Liver (tissue), 9 donors: ENCODE results near the gene EXOC8. TPM values are rescaled to one million over a fixed set of nuclear protein-coding genes. Genes with fewer than 3 reads are reported as not detected.

Source experiments
- DNase-seq: peaks from one replicate; pipeline ENCODE4 v3.0.0-alpha.2; 2017; ENCODE audit warnings: low spot score
- H3K27ac ChIP-seq, 2 donors: one replicate each; pipeline ENCODE4 v1.7.0; 2013; ENCODE audit warnings: inconsistent platforms in 2 of 2, low read length in 2 of 2, control low read depth in 1 of 2, low read depth in 1 of 2, mild to moderate bottlenecking in 1 of 2
- H3K27me3 ChIP-seq, 4 donors: one replicate each; pipeline versions ENCODE4 v1.6.1 to v1.7.0; 2013; ENCODE audit warnings: low read length in 3 of 4, inconsistent platforms in 1 of 4, mild to moderate bottlenecking in 1 of 4, moderate library complexity in 1 of 4; ENCODE audit not compliant: control insufficient read depth in 4 of 4, insufficient read depth in 4 of 4
- H3K36me3 ChIP-seq, 4 donors: one replicate each; pipeline versions ENCODE4 v1.6.1 to v1.7.0; 2013; ENCODE audit warnings: low read length in 3 of 4, mild to moderate bottlenecking in 3 of 4, low read depth in 1 of 4, moderate library complexity in 1 of 4; ENCODE audit not compliant: control insufficient read depth in 4 of 4, insufficient read depth in 3 of 4
- H3K4me1 ChIP-seq, 4 donors: one replicate each; pipeline versions ENCODE4 v1.6.1 to v1.7.0; 2013; ENCODE audit warnings: low read length in 3 of 4, mild to moderate bottlenecking in 3 of 4, moderate library complexity in 1 of 4; ENCODE audit not compliant: control insufficient read depth in 4 of 4, insufficient read depth in 4 of 4
- H3K4me3 ChIP-seq, 3 donors: one replicate each; pipeline versions ENCODE4 v1.6.1 to v1.7.0; 2013; ENCODE audit warnings: low read length in 3 of 3, control low read depth in 1 of 3, low read depth in 1 of 3, mild to moderate bottlenecking in 1 of 3
- H3K9ac ChIP-seq, 2 donors: one replicate each; pipeline ENCODE4 v1.7.0; 2013; ENCODE audit warnings: low read length in 2 of 2, mild to moderate bottlenecking in 2 of 2, moderate library complexity in 2 of 2, control low read depth in 1 of 2, low read depth in 1 of 2
- H3K9me3 ChIP-seq, 4 donors: one replicate each; pipeline versions ENCODE4 v1.6.1 to v1.7.0; 2013; ENCODE audit warnings: low read length in 3 of 4; ENCODE audit not compliant: control insufficient read depth in 4 of 4
- CTCF ChIP-seq: fragments of 150-350 bp; IDR thresholded peaks from 2 replicates; pipeline ENCODE4 v1.5.1; 2017; ENCODE audit warnings: improper control_type of control experiment, low read depth, low read length; ENCODE audit not compliant: missing input control
- EGR1 ChIP-seq, 2 donors: IDR thresholded peaks; 2 replicates each; pipeline ENCODE4 v1.6.1; 2016 to 2018; ENCODE audit warnings: antibody characterized with exemption in 2 of 2, low read depth in 2 of 2
- FOXA1 ChIP-seq: IDR thresholded peaks from 2 replicates; pipeline ENCODE4 v1.6.1; 2016; ENCODE audit warnings: antibody characterized with exemption
- FOXA2 ChIP-seq: IDR thresholded peaks from 2 replicates; pipeline ENCODE4 v1.6.1; 2016; ENCODE audit warnings: antibody characterized with exemption
- GABPA ChIP-seq, 2 donors: IDR thresholded peaks in 1 of 2; conservative IDR thresholded peaks in 1 of 2; 2 replicates each; pipeline ENCODE4 v1.6.1; 2016; ENCODE audit warnings: antibody characterized with exemption in 2 of 2, mild to moderate bottlenecking in 1 of 2, moderate library complexity in 1 of 2
- HNF4A ChIP-seq, 2 donors: conservative IDR thresholded peaks; 2 replicates each; pipeline ENCODE4 v1.6.1; 2016; ENCODE audit warnings: antibody characterized with exemption in 2 of 2, mild to moderate bottlenecking in 2 of 2
- HNF4G ChIP-seq: IDR thresholded peaks from 2 replicates; pipeline ENCODE4 v1.6.1; 2016; ENCODE audit warnings: antibody characterized with exemption
- JUND ChIP-seq, 2 donors: IDR thresholded peaks; 2 replicates each; pipeline ENCODE4 v1.6.1; 2016; ENCODE audit warnings: antibody characterized with exemption in 2 of 2
- MAX ChIP-seq: IDR thresholded peaks from 2 replicates; pipeline ENCODE4 v1.6.1; 2016; ENCODE audit warnings: antibody characterized with exemption
- NR2F2 ChIP-seq: IDR thresholded peaks from 2 replicates; pipeline ENCODE4 v1.6.1; 2016; ENCODE audit warnings: antibody characterized with exemption
- RAD21 ChIP-seq, 2 donors: IDR thresholded peaks; 2 replicates each; pipeline ENCODE4 v1.6.1; 2016; ENCODE audit warnings: antibody characterized with exemption in 2 of 2, mild to moderate bottlenecking in 2 of 2
- REST ChIP-seq: IDR thresholded peaks from 2 replicates; pipeline ENCODE4 v1.6.1; 2016; ENCODE audit warnings: antibody characterized with exemption, mild to moderate bottlenecking
- RXRA ChIP-seq, 2 donors: IDR thresholded peaks; 2 replicates each; pipeline ENCODE4 v1.6.1; 2017 to 2018; ENCODE audit warnings: antibody characterized with exemption in 2 of 2, mild to moderate bottlenecking in 1 of 2
- SP1 ChIP-seq: IDR thresholded peaks from 2 replicates; pipeline ENCODE4 v1.6.1; 2018; ENCODE audit warnings: antibody characterized with exemption, mild to moderate bottlenecking
- TAF1 ChIP-seq: conservative IDR thresholded peaks from 2 replicates; pipeline ENCODE4 v1.6.1; 2016; ENCODE audit warnings: antibody characterized with exemption, mild to moderate bottlenecking
- YY1 ChIP-seq: IDR thresholded peaks from 2 replicates; pipeline ENCODE4 v1.6.1; 2016; ENCODE audit warnings: antibody characterized with exemption, mild to moderate bottlenecking
- ZBTB33 ChIP-seq: IDR thresholded peaks from 2 replicates; pipeline ENCODE4 v1.6.1; 2016; ENCODE audit warnings: antibody characterized with exemption
- polyA plus RNA-seq, 2 donors: library from polyadenylated mRNA; stranded (reverse) in 1 of 2; unstranded in 1 of 2; fragments of 200-250 nt in 1 of 2; fragments of >200 nt in 1 of 2; fragmentation: Nextera tagmentation in 1 of 2; extraction: Ambion mirVana in 1 of 2; gene quantifications; one replicate each; pipeline versions ENCODE4 v1.2.1 to v1.2.3, GENCODE V29; 2013 to 2015
- total RNA-seq, 2 donors: library from RNA; depleted of rRNA; stranded (reverse); fragments of >200 nt; gene quantifications; one replicate each; pipeline ENCODE4 v1.2.3, GENCODE V29; 2014
- TF ChIP-seq, protein P1 (sequence below): IDR thresholded peaks from 2 replicates; pipeline ENCODE4 v1.6.1; 2016; ENCODE audit warnings: antibody characterized with exemption
- donor health status: healthy.
- donor health status: healthy.
- donor health status: healthy.
- donor health status: healthy.
- donor health status: healthy.

EXOC8 gene
- total and polyA plus RNA-seq, 4 donors = 1.6 to 13.4 (median 7.5) TPM

GRCh38 chr1:231386466-231386865 lies 48.8 kb upstream of the EXOC8 start:
- Histone ChIP-seq H3K4me3 (no peak overlapping the region), H3K27ac (peak overlapping the region in 1 of 2 donors; percentile 43), H3K4me1 (peaks cover 10 to 27% (median 19%) of the 10 kb centered on the region in 4 donors), H3K9me3 (no peaks in the 10 kb centered on the region), H3K9ac (no peak overlapping the region), H3K36me3 (no peaks in the 10 kb centered on the region), H3K27me3 (no peaks in the 10 kb centered on the region)
- peak in 1 of 2 donors; percentile 29 for TF ChIP-seq HNF4A (conservative IDR thresholded peaks at IDR 0.05)
- no peak for TF ChIP-seq HNF4G
- no peak for TF ChIP-seq TAF1
- peak in 1 of 2 donors; percentile 16 for TF ChIP-seq GABPA (IDR thresholded peaks at IDR 0.05 in 1 of 2, conservative IDR thresholded peaks at IDR 0.05 in 1 of 2)
- TF ChIP-seq MAX = no peak
- TF ChIP-seq, protein P1, sequence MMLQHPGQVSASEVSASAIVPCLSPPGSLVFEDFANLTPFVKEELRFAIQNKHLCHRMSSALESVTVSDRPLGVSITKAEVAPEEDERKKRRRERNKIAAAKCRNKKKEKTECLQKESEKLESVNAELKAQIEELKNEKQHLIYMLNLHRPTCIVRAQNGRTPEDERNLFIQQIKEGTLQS = peak; percentile 43
- TF ChIP-seq FOXA1 = no peak
- no peak for TF ChIP-seq NR2F2
- no peak for TF ChIP-seq FOXA2
- peak; percentile 20 for TF ChIP-seq YY1
- peak; percentile 45 for TF ChIP-seq SP1
- peak in 1 of 2 donors; percentile 22 for TF ChIP-seq RXRA (IDR thresholded peaks at IDR 0.05)
- no peak for TF ChIP-seq ZBTB33
- TF ChIP-seq REST = no peak
- TF ChIP-seq CTCF = no peak
- no peak for TF ChIP-seq JUND (IDR thresholded peaks at IDR 0.05)
- TF ChIP-seq RAD21 (IDR thresholded peaks at IDR 0.05) = peak in 1 of 2 donors; percentile 28
- TF ChIP-seq EGR1 (IDR thresholded peaks at IDR 0.05; ENCODE audit: low read depth in 2 of 2) = no peak
- DNase-seq = no peak
